Left ventricle myocardium superior (tissue), 1 donor: ENCODE measurements around the gene NUP210. TPM values are rescaled to one million over a fixed set of nuclear protein-coding genes. Genes with fewer than 3 reads are reported as not detected.
"Not testable (repeated sequence)": the region's sequence is repeated elsewhere in the genome, so short reads cannot be mapped to it uniquely, and the experiment has no call there.

ENCODE experiments used
- ATAC-seq: fragments of 200-7000 bp; cut with Tn5 transposase; one replicate; pipeline ENCODE4 v1.9.1; 2020; ENCODE audit warnings: mild to moderate bottlenecking, moderate library complexity
- DNase-seq: peaks from one replicate; pipeline ENCODE4 v3.0.0-alpha.2; 2020
- intact Hi-C: fragments of 100-400 bp; cut with micrococcal nuclease; formaldehyde crosslinking; loops from one replicate; pipeline ENCODE4 v1.11.0; 2022
- long read RNA-seq: library from polyadenylated mRNA; unstranded; transcript quantifications from one replicate; pipeline ENCODE4 v2.0.0, GENCODE V29; 2021
- total RNA-seq: library from RNA; stranded (reverse); fragmentation: NEBNext Ultra II Directional; extraction: Animal tissue kit (Norgen Biotek cat#: 25700); gene quantifications from one replicate; pipeline ENCODE4 v1.2.1, GENCODE V29; 2021
- donor health status: DM: no; HTN: yes; CAD: no; lungs with severe emphysema.

NUP210 gene
- 3.9 TPM for total RNA-seq
- long read RNA-seq, partial matches to known transcripts, result 6 of 11 reads
- long read RNA-seq, other reads (novel, unspliced or antisense), result 4 of 11 reads

DNA sequence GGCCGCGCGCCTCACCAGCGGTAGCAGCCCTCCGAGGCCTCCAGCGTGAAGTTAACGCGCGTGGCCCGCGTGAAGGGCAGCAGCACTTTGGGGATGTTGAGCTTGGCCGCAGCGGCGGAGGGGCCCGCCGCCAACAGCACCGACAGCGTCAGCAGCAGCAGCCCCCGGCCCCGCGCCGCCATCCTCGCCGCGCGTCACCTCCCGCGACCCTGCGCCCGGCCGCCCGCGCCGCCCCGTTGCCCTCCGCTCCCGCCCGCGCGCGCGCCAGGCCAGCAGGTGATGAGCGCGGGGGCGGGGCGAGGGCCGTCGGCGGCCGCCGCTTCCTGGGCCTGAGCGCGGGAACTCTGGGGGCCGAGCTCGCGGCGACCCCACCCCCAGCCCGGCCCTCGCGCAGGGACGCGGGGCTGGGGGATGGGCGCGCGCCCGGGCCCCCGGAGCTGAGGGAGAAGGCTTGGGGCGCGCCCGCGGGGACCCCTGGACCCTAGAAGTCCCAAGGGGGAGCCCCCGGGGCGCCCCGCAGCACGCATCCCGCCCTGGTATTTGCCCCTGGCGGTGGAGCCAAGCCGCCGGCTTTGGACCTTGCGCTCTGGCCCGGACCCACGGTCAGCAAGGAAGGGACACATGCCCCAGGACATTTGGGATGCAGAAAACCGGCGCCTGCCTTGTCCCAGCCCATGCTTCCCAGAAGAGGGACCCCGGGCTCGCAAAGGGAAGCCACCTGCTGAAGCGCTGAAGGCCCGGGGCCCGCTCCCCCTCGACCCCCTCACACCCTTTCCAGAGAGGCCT is at the start of gene NUP210:
Gene NUP210, minus strand, starts transcription at position 278 of the 786 bp plus-strand sequence. Its CDS starts 96 bp downstream, at position 182.
- ATAC-seq (peak; percentile 63), DNase-seq (peak; percentile 63)
- intact Hi-C loops, result no loop called here

DNA sequence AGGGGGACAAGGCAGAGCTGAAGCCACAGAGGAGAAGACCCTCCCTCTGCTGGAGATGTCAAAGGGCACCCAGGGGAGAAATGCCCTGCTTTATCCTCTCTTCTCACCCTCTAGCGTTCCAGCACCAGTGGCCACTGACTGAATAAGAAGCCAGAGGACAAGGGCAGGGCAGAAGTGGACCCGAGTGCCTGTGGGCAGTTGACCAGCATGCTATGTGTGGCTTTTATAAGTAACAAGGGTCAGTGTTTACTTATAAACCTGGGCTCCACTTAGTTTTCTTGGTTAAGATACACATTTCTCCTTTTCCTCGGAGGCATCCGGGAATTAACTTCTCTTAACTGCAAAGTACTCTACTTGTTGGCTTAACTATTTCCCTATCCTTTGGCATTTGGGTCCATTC is 46.7 kb upstream of the NUP210 start:
- ATAC-seq (no peak), DNase-seq (no peak)
- intact Hi-C loops, result no loop called here

DNA sequence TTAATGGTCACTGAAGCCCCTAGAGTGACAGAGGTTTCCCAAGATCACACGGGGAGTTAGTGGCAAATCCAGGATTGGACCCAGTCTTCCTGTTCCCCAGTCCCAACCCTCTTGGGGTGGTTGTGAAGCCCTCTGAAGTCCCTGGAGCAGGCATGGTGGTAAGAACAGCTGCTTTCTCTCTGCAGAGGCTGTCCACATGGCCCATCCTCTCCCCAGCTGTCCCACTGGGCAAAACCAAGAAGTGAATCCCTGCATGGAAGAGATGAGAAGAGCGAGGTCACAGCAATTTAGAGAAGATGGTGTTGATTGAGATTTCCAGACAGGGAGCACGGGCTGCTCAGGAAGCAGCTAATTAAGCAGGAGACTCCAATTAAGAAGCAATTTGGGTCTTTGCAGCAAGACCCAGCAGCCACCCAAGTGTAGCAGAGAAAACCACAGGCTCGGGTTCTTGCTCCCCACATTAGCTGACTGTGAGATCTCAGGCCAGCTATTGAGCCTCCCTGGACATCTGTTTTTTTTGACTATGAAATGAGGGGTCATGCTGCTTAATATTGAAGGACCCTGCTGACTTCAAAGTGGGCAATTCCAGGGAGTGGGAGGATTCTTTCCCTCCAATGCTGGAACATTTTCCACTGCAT is 45.2 kb upstream of the NUP210 start:
- ATAC-seq (no peak), DNase-seq (no peak)
- intact Hi-C loops, result no loop called here

DNA sequence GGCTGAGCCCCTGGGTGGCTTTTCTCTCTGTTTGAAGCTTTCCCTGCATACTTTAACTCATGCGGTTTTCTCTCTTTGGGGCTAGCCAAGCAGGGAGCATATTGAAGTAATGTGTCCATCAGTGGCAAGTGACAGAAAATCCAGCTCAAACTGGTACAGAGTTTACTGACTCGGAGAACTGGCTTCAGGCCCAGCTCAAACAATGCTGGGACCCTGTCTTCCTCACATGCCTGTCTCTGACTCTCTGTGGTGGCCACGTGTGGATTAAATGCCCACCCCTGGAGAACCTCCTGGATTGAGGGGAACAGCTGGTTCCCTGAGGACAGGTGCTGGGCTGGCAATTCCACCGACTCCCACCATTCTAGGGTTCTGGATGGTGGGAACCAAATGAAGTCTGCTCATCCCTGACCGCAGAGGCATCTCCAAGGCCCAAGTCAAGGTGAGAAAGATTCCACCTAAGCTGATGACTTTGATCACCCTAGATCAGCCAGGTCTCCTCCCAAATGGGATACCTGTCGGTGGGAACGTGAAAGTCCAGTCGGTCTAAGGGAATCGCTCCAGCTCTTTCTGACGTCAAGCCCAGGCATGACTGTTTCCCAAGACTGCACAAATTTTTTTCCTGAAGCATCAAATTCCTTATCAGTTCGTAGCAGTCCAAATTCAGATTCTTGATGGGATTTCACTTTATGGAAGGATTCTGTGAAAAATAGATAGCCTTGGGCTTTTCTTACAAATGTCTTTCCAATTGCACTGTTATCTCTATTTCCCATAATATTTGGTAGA is 43.7 kb upstream of the NUP210 start:
- intact Hi-C loops, result no loop called here
- ATAC-seq (no peak), DNase-seq (no peak)

DNA sequence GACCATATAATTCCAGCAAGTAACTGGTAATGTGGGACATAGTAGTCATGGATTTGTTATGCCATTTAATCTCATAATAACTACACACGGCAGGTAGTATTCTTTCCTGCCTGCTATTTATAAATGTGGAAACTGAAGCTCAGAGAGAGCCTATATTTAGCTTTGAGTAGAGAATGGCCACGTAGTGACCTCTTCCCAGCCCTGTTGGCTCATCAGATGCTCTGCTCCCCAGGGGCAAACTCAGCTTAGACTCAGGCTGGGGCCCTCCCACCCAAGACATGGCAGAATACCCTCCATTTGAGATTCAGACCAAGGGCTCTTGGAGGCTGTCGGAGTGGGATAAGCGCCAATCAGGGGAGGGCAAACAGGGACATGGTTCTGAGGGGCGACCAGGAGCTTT is 42.7 kb upstream of the NUP210 start:
- intact Hi-C loops, result no loop called here
- ATAC-seq (peak; percentile 93), DNase-seq (no peak)

DNA sequence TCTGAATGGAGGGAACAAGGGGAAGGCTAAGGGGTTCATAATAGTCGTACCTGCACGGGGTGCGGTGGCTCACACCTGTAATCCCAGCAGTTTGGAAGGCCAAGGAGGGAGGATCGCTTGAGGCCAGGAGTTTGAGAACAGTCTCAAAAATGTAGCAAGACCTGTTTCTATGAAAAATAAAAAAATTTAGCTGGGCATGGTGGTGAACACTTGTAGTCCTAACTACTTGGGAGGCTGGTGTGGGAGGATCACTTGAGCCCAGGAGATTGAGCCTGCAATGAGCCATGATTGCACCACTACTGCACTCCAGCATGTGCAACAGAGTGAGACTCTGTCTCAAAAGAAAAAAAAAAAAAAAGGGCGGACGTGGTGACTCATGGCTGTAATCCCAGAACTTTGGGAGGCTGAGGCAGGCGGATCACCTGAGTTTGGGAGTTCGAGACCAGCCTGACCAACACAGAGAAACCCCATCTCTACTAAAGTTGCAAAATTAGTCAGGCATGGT is 42.1 kb upstream of the NUP210 start:
- intact Hi-C loops, result no loop called here
- no peak for DNase-seq
- ATAC-seq, result no peak

DNA sequence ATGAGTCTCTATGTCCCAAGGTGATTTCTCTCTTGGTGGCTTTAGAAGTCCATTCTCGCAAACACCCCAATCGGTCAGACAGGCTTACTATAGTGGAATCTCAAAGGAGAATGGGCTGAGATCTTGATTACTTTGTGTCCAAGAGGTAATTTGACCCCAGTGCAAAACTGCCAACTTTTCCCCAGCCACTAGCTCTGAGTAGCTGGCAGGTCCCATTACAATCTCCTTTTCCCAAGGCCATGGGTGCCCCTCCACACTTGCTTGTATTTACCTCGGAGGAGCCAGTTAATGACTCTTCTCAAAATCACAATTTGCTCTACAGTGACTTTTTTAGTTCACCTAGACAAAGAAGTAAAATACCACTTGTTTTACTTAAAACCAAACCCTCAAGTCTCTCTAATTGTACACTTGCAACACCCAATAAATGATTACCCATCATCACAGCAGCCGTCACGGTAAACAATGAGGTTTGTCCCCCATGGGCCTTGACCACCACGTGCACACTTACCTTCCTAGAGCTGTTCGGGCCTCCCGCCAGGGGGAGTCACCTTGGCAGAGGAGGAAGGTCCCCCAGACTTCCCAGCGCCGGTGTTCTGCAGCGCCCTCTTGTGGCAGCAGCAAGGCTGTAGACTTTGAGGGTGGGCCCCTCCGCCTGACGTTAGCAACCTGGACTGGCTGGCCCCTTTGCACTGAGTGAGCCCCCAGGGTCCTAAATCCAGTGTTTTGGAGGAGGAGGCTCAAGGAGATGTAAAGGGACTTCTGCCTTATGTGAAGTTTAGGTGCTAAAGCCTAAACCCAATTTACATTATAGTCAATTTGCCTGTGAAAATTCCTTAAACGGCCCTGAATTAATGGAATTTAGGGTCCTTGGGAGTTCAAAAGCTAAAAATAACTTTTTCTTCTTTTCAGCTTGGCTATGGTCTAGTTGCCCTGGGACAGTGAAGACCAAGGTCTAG is 41.3 kb upstream of the NUP210 start:
- intact Hi-C loops, result no loop called here
- ATAC-seq (peak; percentile 19), DNase-seq (peak; percentile 59)

DNA sequence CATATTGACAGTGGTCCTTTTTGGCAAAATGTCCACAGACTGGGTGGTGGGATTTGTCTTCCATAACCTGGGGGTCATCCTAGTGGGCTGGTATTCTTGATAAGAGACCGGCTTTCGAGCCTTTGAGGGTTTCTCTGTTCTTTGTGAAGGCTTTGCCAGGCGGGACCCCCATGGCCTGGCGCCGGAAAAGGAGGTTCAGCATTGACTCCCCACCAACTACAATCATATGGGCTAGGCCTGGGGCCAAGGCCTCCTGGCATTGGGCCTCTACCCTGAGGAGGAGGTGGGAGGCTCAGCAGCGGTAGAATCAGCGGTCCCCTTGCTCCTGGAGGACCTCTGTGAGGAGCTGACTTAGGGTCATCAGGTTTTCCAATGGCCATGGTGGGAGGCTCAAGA is 40.2 kb upstream of the NUP210 start:
- ATAC-seq, result no peak
- DNase-seq, result no peak
- intact Hi-C loops, result no loop called here

DNA sequence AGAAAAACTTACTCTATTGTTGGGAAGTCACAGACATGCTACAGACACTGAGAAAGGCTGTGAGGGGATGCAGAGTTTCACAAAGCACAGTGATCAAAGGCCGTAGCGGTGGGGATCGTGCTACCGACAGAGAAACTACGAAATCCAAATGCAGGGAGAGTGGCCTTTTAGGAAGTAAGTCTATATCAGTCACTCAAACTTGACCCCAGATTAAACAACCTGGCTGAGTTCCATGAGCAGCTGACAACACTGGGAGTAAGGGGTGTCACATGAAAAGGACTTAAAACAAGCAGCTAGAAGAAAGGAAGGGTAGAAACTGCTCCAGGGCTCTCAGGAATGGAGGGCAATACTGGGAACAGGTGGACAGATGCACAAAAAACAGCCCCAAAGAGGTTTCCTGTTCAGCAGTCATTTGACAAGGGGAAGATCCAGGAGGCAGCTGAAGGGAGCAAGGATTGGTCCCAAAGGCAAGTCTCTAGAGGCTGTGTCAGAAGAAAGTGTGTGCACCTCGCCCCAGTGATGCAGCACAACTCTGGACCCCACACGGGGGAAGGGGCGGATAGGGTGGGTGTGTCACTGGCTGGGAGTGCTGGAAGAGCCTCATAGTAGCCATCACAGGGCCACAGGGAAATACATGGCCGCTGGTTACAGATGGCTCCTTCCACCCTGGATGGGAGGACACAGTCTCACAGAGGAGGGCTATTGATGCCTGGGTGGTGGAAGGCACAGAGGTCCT is 39.7 kb upstream of the NUP210 start:
- intact Hi-C loops, result loop anchor here (10.0 kb wide), 1 partner anchor 365 kb away; no protein-coding TSS in a partner anchor
- ATAC-seq (no peak), DNase-seq (no peak)

DNA sequence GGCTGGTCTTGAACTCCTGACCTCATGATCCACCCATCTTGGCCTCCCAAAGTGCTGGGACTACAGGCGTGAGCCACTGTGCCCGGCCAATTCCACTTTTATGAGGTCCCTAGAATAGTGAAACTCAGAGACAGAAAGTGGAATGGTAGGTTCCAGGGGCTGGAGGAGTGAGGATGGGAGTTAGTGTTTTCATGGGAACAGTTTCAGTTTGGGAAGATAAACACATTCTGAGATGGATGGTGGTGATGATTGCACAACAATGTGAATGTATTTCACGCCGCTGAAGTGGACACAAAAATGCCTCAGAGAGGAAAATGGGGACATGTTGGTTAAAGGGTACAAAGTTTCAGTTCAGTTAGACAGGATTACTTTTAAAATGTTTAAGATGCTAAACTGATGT is 37.5 kb upstream of the NUP210 start:
- DNase-seq (no peak), ATAC-seq (no peak)
- intact Hi-C loops, result loop anchor here (10.0 kb wide), 1 partner anchor 363 kb away; no protein-coding TSS in a partner anchor

DNA sequence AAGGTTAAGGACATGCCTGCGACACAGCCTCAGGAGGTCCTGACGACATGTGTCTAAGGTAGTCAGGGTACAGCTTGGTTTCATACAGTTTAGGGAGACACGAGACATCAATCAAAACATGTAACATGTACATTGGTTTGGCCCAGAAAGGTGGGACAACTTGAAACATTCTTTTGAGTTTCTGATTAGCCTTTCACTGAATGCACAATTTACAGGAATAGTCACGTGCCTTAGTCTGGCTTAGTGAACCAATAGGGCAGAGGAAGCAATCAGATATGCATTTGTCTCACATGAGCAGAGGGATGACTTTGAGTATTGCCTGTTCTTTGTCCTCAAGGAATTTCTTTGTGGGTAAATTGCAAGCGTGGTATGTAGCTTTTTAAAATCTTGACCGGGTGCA is 35.5 kb upstream of the NUP210 start:
- ATAC-seq (no peak), DNase-seq (no peak)
- intact Hi-C loops, result loop anchor here (10.0 kb wide), 1 partner anchor 361 kb away; no protein-coding TSS in a partner anchor

DNA sequence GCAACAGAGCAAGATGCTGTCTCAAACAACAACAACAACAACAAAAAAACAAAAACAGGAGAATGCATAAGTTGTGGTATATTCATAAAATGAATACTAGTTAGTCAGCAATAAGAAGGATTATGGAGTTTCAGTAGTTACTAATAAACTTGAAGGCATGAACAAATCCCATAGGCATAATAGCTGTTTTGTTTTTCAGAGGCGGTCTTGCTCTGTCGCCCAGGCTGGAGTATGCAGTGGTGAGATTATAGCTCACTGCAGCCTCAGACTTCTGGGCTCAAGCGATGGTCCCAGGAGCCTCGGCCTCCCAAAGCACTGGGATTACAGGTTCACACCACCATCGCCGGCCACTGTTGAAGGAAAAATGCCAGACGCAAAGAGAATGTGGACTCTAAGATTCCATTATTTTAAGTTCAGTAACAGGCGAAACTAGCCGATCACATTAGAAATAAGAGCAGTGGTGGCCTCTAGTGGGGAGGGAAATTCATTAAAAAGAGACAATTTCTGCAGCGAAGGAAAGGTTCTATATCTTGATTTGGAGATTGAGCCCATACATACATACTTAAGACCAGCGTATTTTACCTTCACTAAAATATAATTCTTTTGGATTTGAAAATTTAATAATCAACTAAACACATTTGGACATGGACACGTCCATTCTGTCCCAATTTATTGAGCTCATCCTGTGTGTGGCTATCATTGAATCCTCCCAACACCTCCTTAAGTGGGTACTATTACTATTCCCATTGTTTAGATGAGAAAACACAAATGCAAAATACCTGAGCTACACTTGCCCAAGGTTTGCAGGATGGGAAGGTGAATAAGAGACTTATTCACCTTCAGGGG is 32.6 kb upstream of the NUP210 start:
- DNase-seq, result no peak
- ATAC-seq, result peak; percentile 60
- intact Hi-C loops, result loop anchor here (10.0 kb wide), 1 partner anchor 358 kb away; no protein-coding TSS in a partner anchor

DNA sequence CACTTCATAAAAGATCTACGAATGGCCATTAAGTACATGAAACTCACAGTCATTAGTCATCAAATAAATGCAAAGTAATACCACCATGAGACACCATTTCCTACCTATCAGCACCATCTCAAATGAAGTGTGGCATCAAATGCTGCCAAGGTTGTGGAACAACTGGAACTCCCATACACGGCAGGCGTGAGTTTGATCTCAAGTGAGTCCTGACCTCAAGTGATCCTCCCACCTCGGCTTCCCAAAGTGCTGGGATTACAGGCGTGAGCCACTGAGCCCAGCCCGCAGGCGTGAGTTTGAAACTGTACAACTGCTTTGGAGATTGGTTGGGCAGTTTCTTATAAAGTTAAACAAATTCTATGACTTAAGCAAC is 31.2 kb upstream of the NUP210 start:
- no peak for DNase-seq
- intact Hi-C loops, result loop anchor here (10.0 kb wide), 1 partner anchor 356 kb away; no protein-coding TSS in a partner anchor
- ATAC-seq, result peak; percentile 11

DNA sequence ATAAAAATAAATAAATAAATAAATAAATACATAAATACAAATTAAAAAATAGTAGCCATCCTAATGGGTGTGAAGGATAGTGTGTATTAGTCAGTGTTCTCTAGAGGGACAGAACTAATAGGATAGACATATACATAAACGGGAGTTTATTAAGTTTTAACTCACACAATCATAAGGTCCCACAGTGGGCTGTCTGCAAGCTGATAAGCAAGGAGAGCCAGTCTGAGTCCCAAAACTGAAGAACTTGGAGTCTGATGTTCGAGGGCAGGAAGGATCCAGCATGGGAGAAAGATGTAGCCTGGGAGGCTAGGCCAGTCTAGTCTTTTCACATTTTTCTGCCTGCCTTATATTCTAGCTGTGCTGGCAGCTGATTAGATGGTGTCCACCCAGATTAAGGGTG is 22.8 kb upstream of the NUP210 start:
- DNase-seq, ATAC-seq, intact Hi-C loops: not testable (repeated sequence)

DNA sequence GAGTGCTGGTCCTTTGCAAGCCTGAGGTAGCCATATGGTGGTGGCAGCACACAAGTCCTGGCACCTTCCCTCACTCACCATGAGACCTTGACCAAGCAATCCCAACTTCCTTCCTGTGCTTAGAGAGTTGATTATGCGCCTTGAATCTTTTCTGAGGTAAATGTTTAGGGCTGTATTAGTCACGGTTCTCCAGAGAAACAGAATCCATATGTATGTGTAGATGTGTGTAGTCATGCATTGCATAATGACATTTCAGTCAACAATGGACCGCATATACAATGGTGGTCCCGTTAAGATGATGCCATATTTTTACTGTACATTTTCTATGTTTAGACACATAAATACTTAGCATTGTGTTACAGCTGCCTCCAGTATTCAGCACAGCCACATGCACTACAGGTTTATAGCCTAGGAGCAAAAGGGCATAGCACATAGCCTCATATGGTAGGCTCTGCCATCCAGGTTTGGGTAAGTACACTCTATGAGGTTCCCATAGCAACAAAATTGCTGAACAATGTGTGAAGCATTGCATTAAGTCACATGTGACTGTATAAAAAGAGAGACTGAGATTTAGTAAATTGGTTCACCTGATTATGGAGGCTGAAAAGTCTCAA is 20.2 kb upstream of the NUP210 start:
- DNase-seq (no peak), ATAC-seq (no peak)
- intact Hi-C loops, result no loop called here

DNA sequence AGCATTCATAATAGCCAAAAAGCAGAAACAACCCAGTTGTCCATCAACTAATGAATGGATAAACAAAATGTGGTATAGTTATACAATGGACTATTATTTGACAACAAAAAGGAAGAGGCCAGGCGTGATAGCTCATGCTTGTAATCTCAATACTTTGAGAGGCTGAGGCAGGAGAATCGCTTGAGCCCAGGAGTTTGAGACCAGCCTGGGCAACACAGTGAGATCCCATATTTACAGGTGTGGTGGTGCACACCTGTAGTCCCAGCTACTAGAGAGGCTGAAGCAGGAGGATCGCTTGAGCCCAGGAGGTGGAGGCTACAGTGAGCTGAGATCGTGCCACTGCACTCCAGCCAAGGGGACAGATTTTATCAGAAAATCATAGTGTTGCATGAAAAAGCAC is 16.1 kb upstream of the NUP210 start:
- DNase-seq, intact Hi-C loops, ATAC-seq: not testable (repeated sequence)
